Measurements from ENCODE around the gene MMP1.
A peak's percentile ranks its signal among the peaks of the same experiment; 100 is the strongest.

MMP1 gene

GRCh38 chr11:102798012-102798746 is at the start of gene MMP1:
Gene MMP1, minus strand, starts transcription at chr11:102798160. Its CDS starts 68 bp downstream, at chr11:102798092.
- DNase-seq = no peak

GRCh38 chr11:102846292-102846691 is 48.3 kb upstream of the MMP1 start:
- peak; percentile 55 for DNase-seq

- peak; percentile 34 for DNase-seq
Measured at GRCh38 chr11:102843489-102843888, 45.5 kb upstream of the MMP1 start, which contains the start of gene MMP3. Gene MMP3, minus strand, starts transcription at chr11:102843609. Its CDS starts 63 bp downstream, at chr11:102843546.

- DNase-seq = no peak
Measured at GRCh38 chr11:102842930-102843329, 45.0 kb upstream of the MMP1 start.

GRCh38 chr11:102840018-102840417 is 42.1 kb upstream of the MMP1 start:
- DNase-seq = peak; percentile 77

- no peak for DNase-seq
Measured at GRCh38 chr11:102837646-102838045, 39.7 kb upstream of the MMP1 start.

GRCh38 chr11:102837156-102837555 is 39.2 kb upstream of the MMP1 start:
- DNase-seq = no peak

- DNase-seq = peak; percentile 84
Measured at GRCh38 chr11:102836290-102836875, 38.4 kb upstream of the MMP1 start.

GRCh38 chr11:102833731-102834130 is 35.8 kb upstream of the MMP1 start:
- DNase-seq = no peak

- DNase-seq = no peak
Measured at GRCh38 chr11:102832612-102833011, 34.7 kb upstream of the MMP1 start.

- no peak for DNase-seq
Measured at GRCh38 chr11:102831489-102832440, 33.8 kb upstream of the MMP1 start.

- no peak for DNase-seq
Measured at GRCh38 chr11:102831128-102831488, 33.1 kb upstream of the MMP1 start.

GRCh38 chr11:102830001-102830727 is 32.2 kb upstream of the MMP1 start:
- DNase-seq = no peak

GRCh38 chr11:102829316-102830000 is 31.5 kb upstream of the MMP1 start:
- peak; percentile 91 for DNase-seq

GRCh38 chr11:102824556-102824955 is 26.6 kb upstream of the MMP1 start:
- DNase-seq = no peak

GRCh38 chr11:102819491-102819890 is 21.5 kb upstream of the MMP1 start:
- DNase-seq = peak; percentile 15

GRCh38 chr11:102813484-102813883 is 15.5 kb upstream of the MMP1 start:
- DNase-seq = no peak

GRCh38 chr11:102812188-102812587 is 14.2 kb upstream of the MMP1 start:
- DNase-seq = no peak

GRCh38 chr11:102810950-102811660 is 13.1 kb upstream of the MMP1 start:
- DNase-seq = peak; percentile 77

GRCh38 chr11:102809971-102810370 is 12.0 kb upstream of the MMP1 start:
- DNase-seq = no peak

- DNase-seq = peak; percentile 53
Measured at GRCh38 chr11:102807921-102808320, 10.0 kb upstream of the MMP1 start.

All from NCI-H69 (cell line).